ENCODE data around the gene TAC4.
"Not testable (repeated sequence)": the region's sequence is repeated elsewhere in the genome, so short reads cannot be mapped to it uniquely, and the experiment has no call there.

The TAC4 gene

DNA sequence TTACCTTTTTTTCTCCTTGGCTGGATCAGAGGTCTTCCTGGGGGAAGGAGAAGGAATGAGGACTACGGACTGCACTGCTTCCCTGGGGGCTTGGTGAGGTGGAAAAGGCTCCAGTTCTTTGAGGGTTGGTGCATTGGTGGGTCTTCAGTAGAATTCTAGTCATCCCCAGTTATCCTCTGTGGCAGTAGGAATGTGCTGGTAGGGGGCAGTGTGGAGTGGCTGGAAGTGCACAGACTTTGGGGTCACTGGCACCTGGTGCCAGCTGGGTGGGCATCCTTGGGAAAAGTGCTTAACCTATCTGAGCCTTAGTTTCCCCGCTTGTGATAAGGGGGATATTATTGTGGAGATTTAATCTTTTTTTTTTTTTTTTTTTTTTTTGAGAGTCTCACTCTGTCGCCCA is 6.3 kb downstream of the TAC4 start:
- no peak for DNase-seq

- DNase-seq, result no peak
Observed at GRCh38 chr17:49839455-49839854, 8.4 kb downstream of the TAC4 start.

- DNase-seq, result no peak
Observed at GRCh38 chr17:49836111-49837030, 11.5 kb downstream of the TAC4 start.

- no peak for DNase-seq
Observed at GRCh38 chr17:49835472-49835871, 12.4 kb downstream of the TAC4 start.

- no peak for DNase-seq
Observed at GRCh38 chr17:49834118-49834743, 13.6 kb downstream of the TAC4 start.

GRCh38 chr17:49832840-49833599 is 14.8 kb downstream of the TAC4 start:
- DNase-seq, result no peak

DNA sequence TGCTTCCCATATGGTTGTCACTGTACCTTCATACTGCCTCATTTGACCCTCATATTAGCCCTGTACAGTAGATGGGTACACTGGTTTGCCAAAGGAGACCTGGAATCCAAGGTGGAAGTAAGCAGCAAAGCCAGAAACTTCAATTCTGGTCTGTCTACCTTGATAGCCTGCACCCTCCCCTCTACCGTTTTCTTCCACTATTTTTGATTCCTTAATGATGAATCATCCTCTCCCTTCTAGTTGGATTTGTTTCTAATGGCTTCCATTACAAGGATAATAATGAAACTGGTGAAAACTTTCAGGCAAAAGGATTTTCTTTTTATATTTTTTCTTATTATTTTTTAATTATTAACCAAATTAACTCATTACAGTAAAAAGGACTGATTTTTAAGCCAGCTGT is 17.3 kb downstream of the TAC4 start:
- DNase-seq, result no peak

DNA sequence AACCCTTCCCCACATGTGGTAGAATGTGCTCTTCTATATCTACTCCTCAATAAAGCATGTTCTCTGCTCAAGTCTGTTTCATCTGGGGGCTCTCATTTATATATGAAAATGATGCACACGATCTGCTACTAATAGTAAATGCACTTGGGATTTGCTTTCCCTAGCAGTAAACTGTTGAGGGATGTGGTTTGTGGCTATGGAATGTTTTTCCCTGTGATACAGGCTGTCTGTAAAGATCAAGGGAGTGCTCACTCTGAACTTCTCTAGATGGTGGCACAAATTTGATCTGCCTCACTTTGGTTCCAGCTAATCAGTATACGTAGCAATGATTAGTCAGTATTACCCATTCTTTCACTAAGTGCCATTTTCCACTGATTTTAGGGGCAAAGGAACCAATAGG is 18.8 kb downstream of the TAC4 start:
- no peak for DNase-seq

DNA sequence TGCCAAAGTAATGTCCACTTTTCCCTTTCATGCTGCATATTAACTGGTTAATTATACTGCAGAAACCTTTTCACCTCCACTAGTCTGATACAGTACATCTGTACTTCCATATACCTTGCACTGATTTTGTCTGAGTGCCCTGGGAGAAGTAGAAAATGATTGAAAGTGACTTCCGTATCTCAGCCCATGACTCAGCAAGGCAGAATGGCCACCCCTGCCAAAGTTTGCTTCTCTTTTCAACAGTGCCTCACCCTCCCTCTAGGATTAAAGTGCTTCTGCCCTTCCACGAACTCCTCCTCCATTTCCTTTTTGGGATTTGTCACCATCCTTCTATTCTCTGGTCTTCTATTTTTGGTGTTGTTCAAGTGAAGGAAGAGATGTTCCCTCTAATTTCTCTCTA is 19.5 kb downstream of the TAC4 start:
- not testable (repeated sequence) for DNase-seq

DNA sequence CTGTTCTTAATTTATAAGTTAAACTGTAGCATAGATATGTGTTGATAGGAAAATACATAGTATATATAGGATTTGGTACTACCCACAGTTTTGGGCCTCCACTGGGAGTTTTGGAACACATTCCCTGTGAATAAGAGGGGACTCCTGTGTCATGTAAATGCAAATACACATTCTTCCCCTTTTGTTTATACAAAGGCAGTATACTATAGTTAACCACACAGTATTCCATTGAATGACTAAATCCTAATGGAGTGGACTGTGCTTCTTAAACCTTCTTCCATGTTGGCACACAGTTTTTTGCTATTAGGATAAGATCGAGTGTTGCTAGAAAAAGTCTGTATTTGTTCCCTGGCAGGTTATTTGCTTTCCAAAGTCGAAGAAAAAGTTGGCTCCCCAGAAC is 22.2 kb downstream of the TAC4 start:
- no peak for DNase-seq

- no peak for DNase-seq
Observed at GRCh38 chr17:49823614-49824013, 24.3 kb downstream of the TAC4 start.

DNA sequence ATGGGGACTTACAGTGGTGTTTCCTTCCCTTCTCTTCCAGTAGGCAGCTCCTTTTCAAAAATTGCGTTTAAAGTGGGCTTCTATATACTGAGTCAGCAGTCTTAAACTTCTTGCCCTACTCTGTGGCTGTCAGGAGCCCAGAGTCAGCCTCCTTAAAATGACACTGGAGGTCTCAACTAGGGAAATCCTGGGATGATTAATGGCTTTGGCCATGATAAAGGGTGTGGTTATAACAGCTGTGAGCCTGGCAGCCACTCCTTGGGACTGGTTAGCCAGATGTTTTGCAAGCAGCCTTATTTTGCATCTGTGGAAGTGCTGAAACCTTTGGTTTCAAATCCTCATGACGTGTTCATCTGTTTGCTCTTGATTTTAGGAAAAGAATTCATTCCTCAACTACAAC is 25.0 kb downstream of the TAC4 start:
- DNase-seq, result no peak

- DNase-seq, result no peak
Observed at GRCh38 chr17:49821916-49822315, 26.0 kb downstream of the TAC4 start.

DNA sequence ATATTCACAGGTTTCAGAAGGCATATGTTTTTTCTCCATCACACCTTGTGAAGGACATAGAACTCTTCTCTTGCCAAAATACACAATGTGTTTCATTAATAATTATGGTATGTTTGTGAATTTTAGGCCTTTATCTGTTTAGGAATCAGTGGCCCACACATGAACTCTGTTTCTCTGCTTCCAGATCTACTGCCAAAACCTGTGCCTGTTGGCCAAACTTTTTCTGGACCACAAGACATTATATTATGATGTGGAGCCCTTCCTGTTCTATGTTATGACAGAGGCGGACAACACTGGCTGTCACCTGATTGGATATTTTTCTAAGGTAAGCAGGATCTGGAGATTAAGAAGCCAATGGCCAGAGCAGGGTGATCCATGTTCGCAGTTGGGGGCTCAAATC is 26.4 kb downstream of the TAC4 start:
- no peak for DNase-seq

GRCh38 chr17:49820773-49821172 is 27.1 kb downstream of the TAC4 start:
- DNase-seq, result no peak

DNA sequence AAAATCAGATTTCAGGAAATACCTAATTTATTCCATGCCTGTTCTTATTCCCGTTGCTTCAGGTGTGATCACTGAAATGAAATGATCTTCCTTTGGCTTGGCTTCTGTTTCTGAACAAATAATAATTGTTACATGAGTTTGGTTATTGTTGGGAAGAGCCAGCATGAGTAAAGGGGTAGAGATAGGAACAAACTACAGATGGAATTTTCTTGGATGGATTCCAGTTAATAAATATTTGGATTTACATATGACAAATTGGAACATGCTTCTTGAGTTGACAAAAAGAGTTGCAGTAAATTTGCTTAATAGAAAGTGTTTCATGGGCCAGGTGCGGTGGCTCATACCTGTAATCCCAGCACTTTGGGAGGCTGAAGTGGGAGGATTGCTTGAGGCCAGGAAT is 28.2 kb downstream of the TAC4 start:
- DNase-seq, result no peak

DNA sequence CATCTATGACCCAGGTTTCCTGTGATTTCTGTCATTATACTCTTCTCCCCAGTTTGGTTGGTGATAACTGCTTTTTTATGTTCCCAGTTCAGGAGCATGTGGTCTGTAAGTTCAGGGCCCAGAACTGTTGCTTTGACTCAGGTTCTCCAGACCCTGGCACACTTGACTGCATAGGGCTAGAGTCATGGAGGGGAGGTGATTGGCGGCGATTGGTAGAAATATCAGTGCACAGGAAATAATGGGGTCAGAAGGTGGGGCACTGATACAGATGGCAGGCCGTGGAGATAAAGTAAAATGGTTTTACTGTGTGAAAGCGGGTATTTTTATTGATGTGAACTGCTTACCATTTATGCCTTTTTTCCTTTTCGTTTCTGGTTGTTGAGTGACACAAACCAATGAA is 28.7 kb downstream of the TAC4 start:
- DNase-seq, result no peak

- no peak for DNase-seq
Observed at GRCh38 chr17:49817993-49818392, 29.9 kb downstream of the TAC4 start.

DNA sequence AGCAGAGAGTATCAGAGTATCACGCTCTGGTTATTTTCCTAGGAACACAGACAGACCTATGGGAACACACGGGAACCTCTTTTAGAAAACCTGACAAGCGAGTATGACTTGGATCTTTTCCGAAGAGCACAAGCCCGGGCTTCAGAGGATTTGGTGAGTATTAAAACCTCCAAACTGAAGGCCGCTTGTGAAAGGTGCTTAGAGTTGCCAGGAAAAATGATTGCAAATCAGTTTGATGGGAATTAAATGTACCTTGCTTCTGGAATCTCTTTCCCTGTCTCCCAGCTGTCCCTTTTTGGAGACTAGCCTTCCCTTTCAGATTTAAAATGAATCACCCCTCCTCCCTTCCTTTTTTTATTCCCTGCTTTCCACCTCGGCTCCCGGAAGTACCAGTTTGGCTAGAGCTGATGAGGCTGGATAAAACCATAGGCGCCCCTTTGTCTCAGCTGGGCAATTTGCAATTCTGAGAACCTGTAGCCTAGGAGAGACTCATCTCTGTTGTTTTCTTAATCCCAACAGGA is 32.0 kb downstream of the TAC4 start:
- DNase-seq, result no peak

DNA sequence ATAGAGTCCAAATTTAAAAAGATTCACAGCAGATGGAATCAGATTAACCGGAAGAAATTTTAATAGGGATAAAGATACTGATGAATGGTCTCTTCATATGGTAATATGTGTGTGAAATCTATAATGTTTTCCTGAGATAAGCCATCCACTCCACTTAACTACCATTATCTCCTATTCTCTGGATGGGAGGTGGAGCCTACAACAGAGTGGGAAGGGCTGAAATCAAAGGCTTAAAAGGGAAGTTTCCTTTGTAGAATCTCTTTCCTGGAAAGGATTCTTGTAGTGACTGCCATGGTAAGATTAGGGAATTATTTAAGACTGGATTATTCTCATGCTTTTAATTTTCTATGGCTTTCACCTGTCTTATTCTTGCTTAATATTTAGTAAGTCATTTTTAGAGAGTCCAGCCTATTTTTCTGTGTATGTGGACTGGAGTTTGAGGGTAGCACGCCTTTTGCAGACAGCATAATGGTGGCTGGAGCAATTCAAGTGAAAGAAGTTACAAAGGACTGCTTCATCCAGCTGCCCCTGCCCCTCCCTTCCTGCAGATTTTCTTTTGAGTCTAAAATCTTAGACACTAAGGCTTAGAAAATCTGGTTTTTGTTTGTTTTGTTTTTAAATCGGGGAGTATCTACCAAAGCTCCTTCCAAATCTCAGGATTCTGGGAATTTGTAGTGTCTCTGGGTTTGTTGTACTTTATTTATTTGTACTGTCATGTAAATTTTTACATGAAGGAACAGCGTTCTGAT is 32.9 kb downstream of the TAC4 start:
- no peak for DNase-seq

DNA sequence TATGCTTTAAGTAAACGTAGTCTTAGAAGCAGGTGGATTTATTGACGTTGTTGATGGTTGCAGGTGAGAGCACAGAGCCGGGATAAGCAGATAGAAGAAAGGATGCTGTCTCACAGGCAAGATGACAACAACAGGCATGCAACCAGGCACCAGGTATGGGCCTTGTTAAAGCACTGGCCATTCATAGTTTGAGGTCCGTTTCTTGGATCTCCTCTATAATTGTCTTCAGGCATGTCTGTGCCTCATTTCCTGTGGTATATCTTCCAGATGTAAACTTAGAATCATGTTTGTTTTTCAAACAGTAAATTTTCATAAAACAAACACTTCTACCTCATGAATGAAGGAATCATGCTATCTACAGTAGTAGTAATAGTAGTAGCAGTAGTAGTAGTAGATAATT is 38.8 kb downstream of the TAC4 start:
- DNase-seq, result no peak

GRCh38 chr17:49798738-49799137 is 49.1 kb downstream of the TAC4 start:
- no peak for DNase-seq

- DNase-seq, result no peak
Observed at GRCh38 chr17:49798182-49798581, 49.7 kb downstream of the TAC4 start.
